Activated CD4-positive, alpha-beta T cell treated with anti-CD3 and anti-CD28 coated beads for 1 hour (primary cell): ENCODE data around the gene MED31.
"Not testable (repeated sequence)": the region's sequence is repeated elsewhere in the genome, so short reads cannot be mapped to it uniquely, and the experiment has no call there.

ENCODE experiments used
- DNase-seq: peaks from one replicate; pipeline ENCODE4 v3.0.0-alpha.2; 2020

Gene MED31

GRCh38 chr17:6651354-6651918, at the start of gene MED31, which contains the start of gene C17orf100:
Gene MED31, minus strand, starts transcription at chr17:6651605. Its CDS starts 77 bp downstream, at chr17:6651528.
Gene C17orf100, plus strand, starts transcription at chr17:6651762. Its CDS starts 152 bp downstream, at chr17:6651914.
- DNase-seq = peak; percentile 89

- no peak for DNase-seq
These were observed 49.5 kb upstream of the MED31 start for GRCh38 chr17:6700948-6701307.

- DNase-seq = no peak
These were observed 48.9 kb upstream of the MED31 start for GRCh38 chr17:6699997-6700947.

GRCh38 chr17:6698004-6698403, 46.6 kb upstream of the MED31 start:
- DNase-seq = no peak

- no peak for DNase-seq
These were observed 45.5 kb upstream of the MED31 start for GRCh38 chr17:6696906-6697305.

- DNase-seq = no peak
These were observed 44.2 kb upstream of the MED31 start for GRCh38 chr17:6695565-6695964.

- no peak for DNase-seq
These were observed 43.6 kb upstream of the MED31 start for GRCh38 chr17:6695051-6695450.

GRCh38 chr17:6691958-6692357, 40.6 kb upstream of the MED31 start:
- DNase-seq = not testable (repeated sequence)

- DNase-seq = no peak
These were observed 40.1 kb upstream of the MED31 start for GRCh38 chr17:6691546-6691945.

- no peak for DNase-seq
These were observed 39.2 kb upstream of the MED31 start for GRCh38 chr17:6690641-6691040.

- no peak for DNase-seq
These were observed 37.5 kb upstream of the MED31 start for GRCh38 chr17:6688944-6689343.

GRCh38 chr17:6686026-6686425, 34.6 kb upstream of the MED31 start:
- DNase-seq = no peak

- no peak for DNase-seq
These were observed 33.7 kb upstream of the MED31 start for GRCh38 chr17:6684881-6685767.

- DNase-seq = no peak
These were observed 33.0 kb upstream of the MED31 start for GRCh38 chr17:6684460-6684783.

GRCh38 chr17:6683730-6684459, 32.5 kb upstream of the MED31 start:
- no peak for DNase-seq

- DNase-seq = no peak
These were observed 31.8 kb upstream of the MED31 start for GRCh38 chr17:6683081-6683684.

- DNase-seq = no peak
These were observed 30.9 kb upstream of the MED31 start for GRCh38 chr17:6682339-6682738.

- no peak for DNase-seq
These were observed 30.3 kb upstream of the MED31 start for GRCh38 chr17:6681671-6682070.

- DNase-seq = no peak
These were observed 29.8 kb upstream of the MED31 start for GRCh38 chr17:6681176-6681575.

GRCh38 chr17:6679241-6679640, 27.8 kb upstream of the MED31 start:
- DNase-seq = no peak

GRCh38 chr17:6677946-6678345, 26.5 kb upstream of the MED31 start:
- DNase-seq = no peak

- DNase-seq = no peak
These were observed 25.9 kb upstream of the MED31 start for GRCh38 chr17:6677158-6677831.
